Activated CD4-positive, CD25-positive, alpha-beta regulatory T cell (primary cell): ENCODE results near the gene TRMT2A.

ENCODE experiments used
- DNase-seq, 4 experiments: peaks; one replicate each; lab custom pipeline; 2025; lab: John Stamatoyannopoulos, UW

The TRMT2A gene

DNA sequence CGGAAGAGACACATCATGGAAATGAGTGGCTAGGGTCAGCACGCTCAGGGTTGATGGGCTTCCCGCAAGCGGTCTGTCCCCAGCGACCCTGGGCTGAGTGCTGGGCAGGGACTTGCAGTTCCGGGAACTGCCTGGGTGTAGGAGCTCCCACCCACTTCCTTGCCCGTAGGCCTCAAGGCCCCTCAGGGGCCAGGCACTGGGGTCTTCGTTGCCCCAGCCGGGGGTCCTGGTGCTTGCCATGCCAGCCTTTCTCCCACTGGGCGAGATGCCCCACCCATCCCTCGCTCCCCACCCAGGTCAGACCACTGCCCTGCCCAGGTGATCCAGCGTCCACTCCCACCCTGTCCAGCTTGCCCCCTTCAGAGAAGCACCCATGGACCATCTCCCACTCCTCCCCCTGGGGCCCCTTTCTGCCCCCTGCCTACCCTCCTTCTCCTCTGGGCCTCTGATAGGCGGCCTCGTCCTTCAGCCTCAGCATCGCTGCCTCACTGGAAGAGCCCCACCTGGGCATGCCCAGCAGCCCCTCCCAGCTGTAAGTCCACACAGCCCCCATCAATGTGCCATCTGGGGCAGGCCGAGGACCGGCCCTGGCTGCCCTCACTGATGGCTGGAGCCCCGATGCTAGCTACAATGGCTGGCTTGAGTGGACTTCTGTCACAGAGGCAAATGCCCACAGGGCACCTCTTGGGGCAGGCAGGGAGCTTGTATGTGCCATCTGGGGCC, 54.8 kb downstream of the TRMT2A start:
- no peak for DNase-seq
